ENCODE data around the gene UGT1A9.

GRCh38 chr2:233711312-233712008 lies 39.8 kb downstream of the UGT1A9 start:
- no peak for TF ChIP-seq FOXA1 (IDR thresholded peaks at IDR 0.05)
- no peak for TF ChIP-seq SUZ12 (IDR thresholded peaks at IDR 0.05)

Measured in HEK293T (cell line).